GM12891 (cell line): ENCODE results near the gene AHRR.

ENCODE experiments used
- POLR2A ChIP-seq: IDR thresholded peaks from 2 replicates; pipeline ENCODE4 v1.6.1; 2011; ENCODE audit warnings: low read depth, low read length, control low read depth
- SPI1 ChIP-seq: IDR thresholded peaks from 2 replicates; pipeline ENCODE4 v1.6.1; 2011; ENCODE audit warnings: low read depth, low read length, control low read depth
- TAF1 ChIP-seq: IDR thresholded peaks from 2 replicates; pipeline ENCODE4 v1.6.1; 2011; ENCODE audit warnings: low read depth, low read length, control low read depth

DNA sequence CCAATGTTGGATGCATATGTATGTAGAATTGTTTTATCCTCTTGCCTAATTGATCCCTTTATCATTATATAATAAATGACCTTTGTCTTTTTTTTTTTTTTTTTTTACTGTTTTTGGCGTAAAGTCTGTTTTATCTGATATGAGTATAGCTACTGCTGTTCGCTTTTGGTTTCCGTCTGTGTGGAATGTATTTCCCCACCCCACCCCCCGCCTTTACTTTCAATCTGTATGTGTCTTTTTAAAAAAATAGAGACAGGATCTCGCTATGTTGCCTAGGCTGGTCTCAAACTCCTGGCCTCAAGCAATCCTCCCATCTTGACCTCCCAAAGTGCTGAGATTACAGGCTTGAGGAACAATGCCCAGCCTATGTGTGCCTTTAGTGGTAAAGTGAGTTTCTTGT, 11.3 kb downstream of the AHRR start:
- TF ChIP-seq SPI1 (no peak), TAF1 (no peak), POLR2A (no peak)
